OCI-M1 (cell line): ENCODE data around the gene CORO2A.
"Not testable (repeated sequence)": the region's sequence is repeated elsewhere in the genome, so short reads cannot be mapped to it uniquely, and the experiment has no call there.

Source experiments
- DNase-seq: peaks from one replicate; lab custom pipeline; 2025; lab: John Stamatoyannopoulos, UW

CORO2A gene

DNA sequence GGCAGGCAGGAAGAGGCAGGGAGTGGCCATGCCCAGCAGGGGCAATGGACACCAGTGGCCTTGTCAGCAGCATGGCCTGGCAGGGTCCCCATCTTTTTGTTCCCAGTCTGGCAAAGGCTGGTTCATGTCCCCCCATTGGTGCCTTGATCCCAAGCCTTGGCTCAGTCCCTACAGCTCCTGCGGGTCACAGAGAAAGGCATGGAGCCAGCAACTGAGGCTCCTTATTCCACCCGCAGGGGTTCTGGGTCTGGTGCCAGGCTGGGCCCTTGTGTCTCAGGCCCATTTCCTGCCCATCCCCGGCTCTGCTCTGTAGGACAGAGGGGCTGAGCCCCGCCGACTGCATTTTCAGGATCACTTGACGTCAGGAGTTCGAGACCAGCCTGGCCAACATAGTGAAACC lies 87.4 kb downstream of the CORO2A start:
- DNase-seq: no peak

DNA sequence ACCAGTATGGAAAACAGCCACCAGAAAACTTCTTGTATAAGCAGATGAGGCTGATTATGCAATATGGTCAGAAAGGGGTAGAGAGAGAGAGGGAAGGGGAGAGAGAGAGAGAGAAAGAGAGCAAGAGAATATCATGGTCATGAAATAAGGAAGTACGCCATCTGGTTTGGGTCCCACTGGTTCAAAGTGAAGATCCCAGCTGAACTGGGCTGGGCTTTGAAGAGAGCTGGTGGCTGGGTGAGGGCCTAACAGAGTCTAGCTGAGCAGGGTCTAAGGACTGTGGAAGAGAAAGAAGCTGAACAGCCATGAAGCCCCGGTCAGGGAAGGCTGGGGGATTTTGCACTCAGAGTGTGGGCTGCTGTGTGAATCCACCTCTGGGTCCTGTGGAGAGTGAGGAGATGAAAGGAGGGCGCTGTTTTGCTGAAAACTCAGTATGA lies 88.0 kb downstream of the CORO2A start:
- no peak for DNase-seq

DNA sequence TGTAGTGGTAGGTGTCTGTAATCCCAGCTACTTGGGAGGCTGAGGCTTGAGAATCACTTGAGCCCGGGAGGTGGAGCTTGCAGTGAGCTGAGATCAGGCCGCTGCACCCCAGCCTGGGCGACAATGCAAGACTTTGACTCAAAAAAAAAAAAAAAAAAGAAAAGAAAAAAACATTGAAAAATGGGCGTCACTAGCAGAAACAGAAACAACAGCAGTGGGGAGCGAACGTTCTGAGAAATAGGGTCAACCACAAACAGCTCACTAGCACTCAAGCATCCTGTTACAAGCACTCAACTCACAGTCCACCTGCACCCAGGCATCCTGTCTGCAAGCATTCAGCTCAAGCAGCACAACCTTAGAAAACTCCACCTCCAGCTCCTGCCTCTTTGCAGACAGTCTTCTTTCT lies 90.6 kb downstream of the CORO2A start:
- DNase-seq: peak; percentile 60

DNA sequence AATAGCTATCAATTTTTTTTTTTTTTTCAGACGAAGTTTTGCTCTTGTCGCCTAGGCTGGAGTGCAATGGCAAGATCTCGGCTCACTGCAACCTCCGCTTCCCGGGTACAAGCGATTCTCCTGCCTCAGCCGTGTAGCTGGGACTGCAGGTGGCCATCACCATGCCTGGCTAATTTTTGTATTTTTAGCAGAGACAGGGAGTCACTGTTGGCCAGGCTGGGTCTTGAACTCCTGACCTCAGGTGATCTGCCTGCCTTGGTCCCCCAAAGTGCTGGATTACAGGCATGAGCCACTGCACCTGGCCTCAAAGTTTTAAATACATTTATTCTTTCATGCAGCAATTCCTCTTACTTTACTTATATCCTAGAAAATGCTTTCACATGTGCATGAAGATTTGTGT lies 91.0 kb downstream of the CORO2A start:
- DNase-seq: no peak

DNA sequence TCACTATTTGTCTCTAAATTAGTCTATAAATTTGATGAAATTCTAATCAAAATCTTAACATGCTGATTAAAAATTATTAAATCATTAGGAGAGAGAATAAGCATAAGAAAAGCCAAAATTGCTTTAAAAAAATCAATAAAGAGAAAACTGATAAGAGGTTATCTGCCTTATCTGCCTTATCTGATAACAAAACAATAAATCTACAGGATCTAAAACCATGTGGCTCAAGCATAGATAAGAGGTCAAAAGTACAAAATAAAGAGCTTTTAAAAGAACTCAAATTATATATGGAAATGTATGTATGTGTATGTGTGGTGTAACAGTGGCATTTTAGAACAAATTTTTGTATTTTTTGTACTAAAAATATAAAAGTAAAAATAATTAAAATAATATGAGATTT lies 92.0 kb downstream of the CORO2A start:
- DNase-seq: no peak

DNA sequence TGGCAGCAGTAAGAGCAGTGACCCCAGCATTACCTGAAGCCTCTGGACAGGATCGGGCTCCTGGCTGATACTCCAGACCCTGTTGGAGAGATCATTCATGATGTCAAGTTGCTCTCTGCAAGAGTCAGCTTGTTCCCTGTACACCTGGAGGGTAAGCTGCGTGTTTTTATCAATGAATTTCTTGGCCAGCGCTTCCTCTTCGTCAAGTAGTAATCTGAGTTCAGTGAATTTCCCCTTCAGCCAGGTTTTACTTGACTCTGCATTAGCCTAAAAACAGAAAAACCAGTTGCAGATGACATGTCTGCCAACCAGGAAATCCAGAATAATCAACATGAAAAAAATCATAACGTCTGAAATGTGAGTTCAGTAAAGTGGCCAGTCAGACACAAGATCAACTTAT lies 92.5 kb downstream of the CORO2A start:
- no peak for DNase-seq

DNA sequence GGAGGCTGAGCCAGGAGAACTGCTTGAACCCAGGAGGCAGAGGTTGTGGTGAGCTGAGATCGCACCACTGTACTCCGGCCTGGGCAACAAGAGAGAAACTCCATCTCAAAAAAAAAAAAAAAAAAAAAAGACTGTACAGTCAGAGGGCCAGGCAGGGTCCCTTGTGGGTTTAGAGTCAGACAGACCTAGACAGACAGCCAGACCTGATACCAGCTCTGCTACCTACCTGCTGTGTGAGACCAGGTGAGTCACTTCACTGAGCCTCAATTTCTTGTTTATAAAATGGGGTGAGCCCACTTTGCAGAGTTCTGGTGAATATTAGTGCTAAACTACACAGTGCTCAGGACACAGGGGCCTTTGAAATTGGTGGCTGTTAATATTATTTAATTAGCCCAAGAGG lies 93.1 kb downstream of the CORO2A start:
- DNase-seq: no peak

DNA sequence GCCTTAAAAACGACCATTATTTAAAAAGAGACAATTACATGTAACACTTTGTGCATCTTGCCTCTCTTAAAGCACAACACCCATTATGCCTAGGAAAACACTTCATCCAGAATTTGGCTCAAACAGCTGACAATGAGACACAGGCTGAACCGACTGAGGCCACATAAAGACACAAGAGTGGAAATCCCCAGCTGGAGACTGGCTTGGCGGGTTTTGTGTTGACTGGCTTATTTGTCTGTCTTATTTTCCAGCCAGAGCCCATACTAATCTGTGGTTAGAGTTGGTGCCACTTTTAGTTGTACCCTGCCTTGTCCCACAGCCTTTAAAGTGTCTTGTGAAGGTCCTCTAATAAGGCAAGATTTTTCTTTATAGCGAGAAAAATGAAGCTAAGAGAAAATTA lies 94.6 kb downstream of the CORO2A start:
- DNase-seq: no peak

DNA sequence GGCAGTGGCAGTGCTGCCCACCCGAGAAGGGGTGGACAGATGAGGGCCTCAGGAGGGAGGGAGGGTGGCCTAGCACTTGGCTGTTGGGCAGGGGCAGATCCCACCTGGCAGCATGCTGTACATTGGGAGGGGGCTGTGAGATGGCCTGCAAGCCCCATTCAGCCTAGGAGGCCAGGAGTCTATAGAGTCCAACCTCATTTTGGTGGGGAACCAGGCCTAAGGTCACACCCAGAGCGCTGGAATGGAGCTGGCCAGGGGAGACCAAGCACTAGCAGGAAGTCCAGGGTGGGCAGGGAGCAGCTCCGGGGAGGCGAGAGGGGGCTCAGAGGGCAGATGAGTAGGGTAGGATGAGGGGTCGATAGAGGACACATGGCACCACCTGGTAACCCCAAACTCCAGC lies 96.3 kb downstream of the CORO2A start:
- no peak for DNase-seq

DNA sequence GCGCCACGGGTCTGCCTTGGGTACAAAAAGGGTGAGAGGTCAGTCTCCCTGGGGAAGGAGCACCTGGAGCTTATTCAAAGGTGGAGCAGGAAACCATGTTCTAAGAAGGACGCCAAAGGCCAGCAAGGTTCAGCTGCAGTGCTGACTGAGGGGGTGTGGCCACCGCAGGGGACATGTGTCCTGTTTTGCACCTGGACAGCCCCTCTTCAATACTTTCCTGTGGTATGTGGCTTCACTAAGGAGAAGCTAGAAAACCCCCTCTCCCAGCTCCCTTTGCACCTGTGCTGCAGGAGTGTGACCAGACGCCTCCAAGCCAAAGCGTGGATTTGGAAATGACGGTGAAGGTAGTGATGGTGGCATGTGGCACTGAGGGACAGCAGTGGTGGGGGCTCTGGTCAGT lies 97.0 kb downstream of the CORO2A start:
- no peak for DNase-seq

DNA sequence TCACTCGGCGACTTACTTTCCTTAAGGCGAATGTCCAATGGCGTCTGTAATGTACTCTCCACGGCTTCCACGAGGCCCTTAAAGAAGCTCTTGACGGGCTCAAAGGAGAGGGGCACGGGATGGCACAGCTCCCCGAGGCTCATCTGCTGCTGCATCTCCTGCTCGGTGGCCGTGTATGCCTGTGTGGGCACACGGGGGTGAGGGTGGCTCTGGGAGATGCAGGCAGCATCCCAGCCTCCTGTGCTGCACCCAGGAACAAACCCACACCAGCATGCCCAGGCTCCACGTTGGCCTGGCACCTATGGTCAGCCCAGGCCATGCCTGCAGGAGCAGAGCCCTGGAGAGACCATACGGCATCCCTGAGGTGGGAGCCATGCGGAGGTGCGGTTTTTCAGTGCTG lies 97.6 kb downstream of the CORO2A start:
- DNase-seq: no peak

DNA sequence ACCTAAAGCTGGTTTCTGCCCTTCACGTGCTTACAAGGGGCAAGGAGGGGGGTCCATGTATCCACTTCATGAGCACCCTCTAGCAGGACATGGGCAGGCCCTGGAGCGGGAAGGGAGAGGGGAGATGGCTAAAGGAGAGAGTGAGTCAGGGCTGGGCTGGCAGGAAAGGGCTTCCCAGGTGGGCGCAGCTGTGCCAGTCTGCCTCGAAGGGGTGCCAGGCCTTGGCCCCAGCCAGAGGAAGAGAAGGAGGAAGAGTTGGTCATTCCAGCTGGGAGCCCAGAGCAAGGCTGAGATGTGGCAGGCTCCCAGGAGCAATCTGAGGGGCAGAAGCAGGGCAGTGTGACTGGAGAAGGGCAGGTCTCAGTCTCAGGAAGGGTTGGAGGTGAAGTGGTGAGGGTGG lies 98.1 kb downstream of the CORO2A start:
- no peak for DNase-seq

DNA sequence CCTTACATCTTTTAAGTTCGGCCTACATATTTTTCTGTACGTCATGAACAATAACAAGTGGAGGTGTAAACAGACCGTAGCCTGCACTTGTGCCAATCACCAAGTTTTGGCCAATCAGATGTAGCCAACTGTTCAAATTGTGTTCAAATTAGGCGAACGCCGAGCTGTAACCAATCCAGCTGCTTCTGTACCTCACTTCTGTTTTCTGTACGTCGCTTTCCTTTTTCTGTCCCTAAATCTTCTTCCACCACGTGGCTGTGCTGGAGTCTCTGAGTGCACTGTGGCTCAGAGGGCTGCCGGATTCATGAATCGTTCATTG lies 99.9 kb downstream of the CORO2A start:
- no peak for DNase-seq

DNA sequence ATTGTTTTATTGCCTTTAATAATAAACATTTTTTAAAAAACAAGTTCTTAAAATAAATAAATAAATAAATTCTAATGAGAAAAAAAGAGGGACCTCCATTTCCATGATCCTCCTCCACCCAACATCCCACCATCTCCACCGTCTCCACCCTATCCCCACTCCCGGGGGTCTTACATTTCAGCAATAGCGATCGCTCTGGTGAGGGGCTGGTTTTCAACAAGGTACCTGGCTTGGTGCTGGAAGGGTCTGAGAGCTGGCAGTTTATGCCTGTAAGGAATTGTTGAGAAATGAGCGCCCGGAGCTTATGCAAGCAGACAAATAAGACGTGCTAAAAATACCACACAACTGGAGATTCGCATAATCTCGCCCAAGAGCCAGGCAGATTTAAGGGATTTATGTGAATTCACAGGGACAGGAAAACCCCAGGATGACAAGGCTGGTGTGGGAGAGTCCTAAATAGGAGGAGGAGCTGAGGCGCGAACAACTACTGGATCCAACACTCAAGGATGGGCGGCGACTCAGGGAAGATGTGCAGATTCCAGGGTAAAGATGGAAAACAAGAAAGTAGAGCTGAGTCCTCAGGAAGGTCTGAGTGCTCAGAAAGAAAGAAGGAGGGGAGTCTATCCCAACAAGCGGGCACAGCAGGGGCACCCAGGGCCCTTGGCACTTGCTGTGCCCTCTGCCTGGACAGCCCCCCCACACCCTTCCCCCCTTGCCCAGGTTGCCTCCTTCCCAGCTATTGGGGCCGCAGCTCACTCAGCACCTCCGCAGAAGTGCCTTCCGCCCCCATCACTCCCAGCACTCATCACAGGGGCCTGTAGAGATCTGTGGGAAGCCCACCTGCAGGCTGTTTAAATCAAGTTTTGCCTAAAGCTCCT lies 100.5 kb downstream of the CORO2A start:
- DNase-seq: no peak

DNA sequence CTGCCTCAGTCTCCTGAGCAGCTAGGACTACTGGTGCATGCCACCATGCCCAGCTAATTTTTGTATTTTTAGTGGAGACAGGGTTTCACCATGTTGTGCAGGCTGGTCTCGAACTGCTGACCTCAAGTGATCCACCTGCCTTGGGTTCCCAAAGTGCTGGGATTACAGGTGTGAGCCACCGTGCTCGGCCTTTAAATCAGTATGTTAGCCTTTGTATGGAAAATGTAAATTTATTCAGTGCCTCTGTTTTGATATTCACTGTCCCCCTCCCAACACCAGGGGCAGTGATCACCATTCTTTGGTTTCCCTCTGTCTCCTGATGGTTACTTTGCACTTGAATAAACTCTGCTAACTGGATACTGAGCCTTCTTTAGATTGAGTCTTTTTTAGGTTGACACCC lies 101.8 kb downstream of the CORO2A start:
- DNase-seq: not testable (repeated sequence)

DNA sequence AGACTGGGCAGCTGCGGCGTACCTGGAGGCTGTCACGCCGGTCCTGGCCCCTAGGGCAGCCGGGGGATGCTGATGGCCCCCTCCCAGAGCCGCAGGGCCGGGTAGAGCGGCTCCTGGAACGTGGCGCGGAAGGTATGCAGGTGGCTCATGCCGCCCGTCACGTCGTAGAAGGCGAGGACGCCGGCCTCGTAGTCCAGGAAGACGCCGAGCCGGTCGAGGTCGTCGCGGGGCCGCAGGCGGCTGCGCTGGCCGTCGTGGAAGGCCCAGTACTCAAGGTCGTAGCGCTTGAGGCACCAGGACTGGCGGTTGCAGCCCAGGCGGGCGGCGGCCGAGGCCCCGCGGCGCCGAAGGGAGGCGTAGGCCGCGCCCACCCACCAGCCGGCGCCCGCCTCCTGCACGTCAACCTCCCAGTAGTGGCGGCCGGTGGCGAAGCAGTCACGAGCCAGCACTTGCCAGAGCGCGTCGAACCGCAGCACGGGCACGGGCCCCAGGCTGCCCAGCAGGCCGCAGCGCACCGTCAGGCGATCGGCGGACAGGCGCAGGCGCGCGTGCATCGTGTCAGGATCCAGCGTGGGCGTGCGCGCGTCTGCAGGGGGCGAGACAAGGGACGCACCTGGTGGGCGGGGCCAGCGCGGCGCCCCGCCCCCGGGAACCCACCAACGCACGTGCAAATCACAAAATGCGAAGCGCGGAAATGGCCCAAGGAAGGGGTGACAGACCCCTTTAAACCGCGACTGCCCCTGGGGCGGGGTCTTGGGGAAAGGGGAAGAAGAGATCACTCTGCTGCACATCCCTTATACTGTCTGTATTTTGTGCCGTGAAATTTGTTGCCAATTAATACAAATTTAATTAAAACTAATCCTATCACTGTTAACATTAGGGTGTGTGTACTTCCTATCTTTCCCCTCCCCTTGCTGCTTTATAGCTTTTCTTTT lies 104.8 kb downstream of the CORO2A start:
- no peak for DNase-seq

DNA sequence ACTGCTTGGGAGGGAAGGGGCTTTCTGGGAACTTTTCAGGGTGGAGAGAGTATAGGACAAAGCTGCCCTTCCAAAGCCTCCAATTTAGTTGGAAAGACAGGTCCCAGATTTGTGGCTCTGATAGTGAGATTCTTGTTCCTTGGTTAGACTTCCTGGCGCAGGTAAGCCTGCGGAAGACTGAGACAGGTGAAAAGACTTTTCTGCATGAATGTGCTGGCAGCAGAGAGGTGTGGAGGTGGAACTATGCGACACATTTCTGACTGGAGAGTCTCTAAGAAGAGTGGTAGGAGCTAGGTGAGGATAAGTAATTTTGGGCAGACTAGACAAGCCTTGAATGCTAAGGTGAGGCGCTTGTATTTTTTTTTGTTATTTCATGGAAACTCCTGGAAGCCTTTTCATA lies 106.0 kb downstream of the CORO2A start:
- no peak for DNase-seq

DNA sequence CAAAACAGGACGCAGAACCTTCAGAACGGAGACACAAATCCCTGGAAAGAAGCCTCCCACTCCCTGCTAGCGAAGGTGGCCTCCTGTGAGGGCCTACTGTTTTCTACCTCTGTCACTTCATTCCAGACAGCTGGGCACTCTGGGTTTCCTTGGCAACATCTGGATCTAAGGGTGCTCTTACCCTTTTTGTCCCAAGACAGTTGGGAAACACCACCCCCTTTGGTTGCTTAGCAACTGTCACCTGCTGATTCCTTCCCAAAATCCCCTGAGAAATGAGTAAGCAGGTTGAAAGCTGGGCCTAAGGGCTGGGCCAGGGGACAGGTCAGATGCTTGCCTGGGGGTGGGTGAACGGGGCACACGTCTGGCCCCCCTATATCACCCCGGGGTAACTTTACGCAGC lies 106.5 kb downstream of the CORO2A start:
- no peak for DNase-seq

DNA sequence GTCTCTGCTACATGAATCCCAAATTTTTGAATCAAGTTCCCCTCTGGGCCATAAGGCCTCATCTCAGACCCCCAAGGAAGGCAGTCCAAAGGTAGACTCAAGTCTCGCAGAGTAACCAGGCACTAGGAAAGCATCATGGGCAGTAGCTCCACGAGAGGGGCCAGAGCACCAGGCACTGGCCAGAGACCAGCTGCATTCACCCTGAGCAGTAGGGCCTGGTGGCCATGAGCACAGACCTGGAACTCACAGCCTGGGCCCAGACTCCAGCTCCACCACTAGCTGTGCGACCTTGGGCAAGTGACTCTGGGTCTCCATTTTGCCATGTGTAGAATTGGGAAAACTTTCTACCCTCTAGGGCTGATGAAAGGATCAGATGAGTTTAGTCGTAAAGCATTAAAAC lies 107.4 kb downstream of the CORO2A start:
- DNase-seq: no peak

DNA sequence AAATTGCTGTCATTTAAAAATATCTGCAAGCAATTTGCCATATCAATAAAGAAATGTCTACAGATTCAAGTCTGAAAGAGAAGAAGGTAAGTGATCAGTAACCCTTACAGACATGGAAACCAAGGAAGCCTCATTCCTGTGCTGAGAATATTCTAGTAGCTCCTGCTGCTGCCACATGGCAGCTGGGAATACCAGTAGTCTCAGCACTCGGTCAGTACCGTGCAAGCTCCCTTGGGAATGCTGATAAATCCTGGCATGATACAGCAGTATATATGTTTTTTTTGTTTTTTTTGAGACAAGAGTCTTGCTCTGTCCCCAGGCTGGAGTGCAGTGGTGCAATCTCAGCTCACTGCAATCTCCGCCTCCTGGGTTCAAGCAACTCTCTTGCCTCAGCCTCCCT lies 108.0 kb downstream of the CORO2A start:
- no peak for DNase-seq

DNA sequence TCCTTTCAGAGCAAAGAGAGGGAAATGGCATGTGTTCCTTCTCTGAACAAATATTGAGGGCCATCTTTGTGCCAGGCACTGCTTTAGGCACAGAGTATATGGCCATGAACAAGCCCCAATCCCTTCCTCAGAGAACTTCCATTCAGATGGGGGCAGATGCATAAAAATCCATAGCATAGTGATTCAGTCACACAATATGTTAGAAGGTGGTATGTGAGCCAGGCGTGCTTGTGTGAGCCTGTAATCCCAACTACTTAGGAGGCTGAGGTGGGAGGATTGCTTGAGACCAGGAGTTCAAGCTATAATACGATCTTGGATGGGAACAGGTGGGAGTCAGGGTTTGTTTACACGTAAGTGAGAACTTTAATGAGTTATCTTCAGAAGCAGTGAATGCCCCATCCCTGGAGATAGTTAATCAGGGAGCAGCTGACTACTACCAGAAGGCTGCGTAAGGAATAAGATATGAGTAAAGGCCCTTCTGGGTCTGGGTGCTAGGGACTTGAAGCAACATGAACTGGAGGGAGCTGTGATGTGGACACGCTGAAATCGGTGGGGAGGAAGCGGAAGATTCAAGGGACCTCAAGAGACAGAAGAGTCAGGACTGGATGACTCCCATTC lies 108.8 kb downstream of the CORO2A start:
- DNase-seq: no peak

DNA sequence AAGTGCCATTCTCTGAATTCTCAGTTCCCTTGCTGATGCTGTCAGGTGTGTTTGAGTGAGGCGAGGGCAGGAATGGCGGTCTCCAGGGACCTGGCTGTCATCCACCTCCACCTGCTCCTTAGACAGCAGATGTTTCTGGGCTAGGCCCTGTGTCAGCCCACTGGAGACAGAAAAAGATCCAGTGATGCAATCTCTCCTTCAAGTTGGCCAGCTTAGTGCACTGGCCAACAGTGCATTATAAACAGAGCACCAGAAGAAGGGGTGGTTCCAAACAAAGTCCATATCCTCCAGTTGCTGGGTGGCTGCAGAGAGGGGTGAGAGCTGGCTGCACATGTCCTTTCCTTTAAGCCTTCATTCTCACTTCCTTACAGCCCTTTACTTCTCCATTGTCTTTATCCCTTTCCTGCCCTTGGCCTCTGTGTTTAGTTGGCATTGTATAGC lies 109.4 kb downstream of the CORO2A start:
- DNase-seq: no peak
